PC-3 (cell line): ENCODE measurements around the gene HYCC1. TPM values are rescaled to one million over a fixed set of nuclear protein-coding genes. Genes with fewer than 3 reads are reported as not detected.
A peak's percentile ranks its signal among the peaks of the same experiment; 100 is the strongest.

Source experiments
- ATAC-seq: fragments of 200-7000 bp; cut with Tn5 transposase; 2 replicates; pipeline ENCODE4 v1.9.1; 2020; ENCODE audit warnings: mild to moderate bottlenecking, moderate library complexity
- BruUV-seq: library from RNA; stranded (reverse); fragments of 400-500 nt; replicated peaks from 2 replicates; lab custom pipeline; 2021; lab: Mats Ljungman, UMichigan
- CTCF ChIA-PET: fragments of 300-600 bp; sonication (Branson Sonifier 250); formaldehyde crosslinking; loops from one replicate; lab custom pipeline; 2022; ENCODE audit warnings: antibody characterized with exemption; lab: Charles Lee
- POLR2A ChIA-PET: fragments of 300-600 bp; sonication (Branson Sonifier 250); formaldehyde crosslinking; loops from one replicate; lab custom pipeline; 2022; ENCODE audit warnings: antibody characterized with exemption; ENCODE audit not compliant: unreplicated experiment; lab: Charles Lee
- DNase-seq: peaks from one replicate; pipeline ENCODE4 v3.0.0-alpha.2; 2015
- H2AFZ ChIP-seq: fragments of 300-600 bp; sonication (generic); 2 replicates; pipeline ENCODE4 v1.6.0; 2016; ENCODE audit warnings: antibody characterized with exemption, low read length
- H3F3A ChIP-seq: fragments of 300-600 bp; sonication (generic); one replicate; pipeline ENCODE4 v1.6.0; 2017; ENCODE audit warnings: antibody characterized with exemption, low read length, control low read depth, mild to moderate bottlenecking; ENCODE audit not compliant: unreplicated experiment
- H3K27ac ChIP-seq: fragments of 300-600 bp; sonication (generic); 2 replicates; pipeline ENCODE4 v1.5.1; 2016; ENCODE audit warnings: mild to moderate bottlenecking, low read length
- H3K27me3 ChIP-seq: fragments of 300-600 bp; sonication (generic); 2 replicates; pipeline ENCODE4 v1.6.1; 2016; ENCODE audit warnings: low read length, mixed read lengths
- H3K36me3 ChIP-seq: fragments of 300-600 bp; sonication (generic); 2 replicates; pipeline ENCODE4 v1.6.1; 2016; ENCODE audit warnings: low read depth, mixed run types, low read length, mixed read lengths
- H3K4me1 ChIP-seq: fragments of 300-600 bp; sonication (generic); 2 replicates; pipeline ENCODE4 v1.5.1; 2016; ENCODE audit warnings: low read length; ENCODE audit not compliant: insufficient read depth
- H3K4me2 ChIP-seq: fragments of 300-600 bp; sonication (generic); 2 replicates; pipeline ENCODE4 v1.6.0; 2016; ENCODE audit warnings: low read length
- H3K4me3 ChIP-seq: fragments of 300-600 bp; sonication (generic); 2 replicates; pipeline ENCODE4 v1.5.1; 2016; ENCODE audit warnings: mild to moderate bottlenecking, low read length, mixed read lengths
- H3K79me2 ChIP-seq: fragments of 300-600 bp; sonication (generic); 2 replicates; pipeline ENCODE4 v1.6.1; 2017; ENCODE audit warnings: low read length, mixed read lengths
- H3K9ac ChIP-seq: fragments of 300-600 bp; sonication (generic); 2 replicates; pipeline ENCODE4 v1.6.0; 2016; ENCODE audit warnings: mild to moderate bottlenecking, low read length
- H3K9me2 ChIP-seq: fragments of 300-600 bp; sonication (generic); replicated peaks from 2 replicates; pipeline ENCODE4 v1.6.1; 2016; ENCODE audit warnings: mixed run types, low read length, mixed read lengths
- H3K9me3 ChIP-seq: fragments of 300-600 bp; sonication (generic); 2 replicates; pipeline ENCODE4 v1.6.1; 2016; ENCODE audit warnings: low read length, mixed read lengths
- H4K20me1 ChIP-seq: fragments of 300-600 bp; sonication (generic); 2 replicates; pipeline ENCODE4 v1.6.1; 2016; ENCODE audit warnings: low read length, mixed read lengths
- CTCF ChIP-seq: fragments of 300-600 bp; sonication (generic); conservative IDR thresholded peaks from 2 replicates; pipeline ENCODE4 v1.5.1; 2017; ENCODE audit warnings: antibody characterized with exemption, low read depth, mild to moderate bottlenecking, low read length
- EZH2 ChIP-seq: fragments of 300-600 bp; sonication (generic); IDR thresholded peaks from one replicate; pipeline ENCODE4 v1.6.1; 2017; ENCODE audit warnings: antibody characterized with exemption, mild to moderate bottlenecking, low read length; ENCODE audit not compliant: unreplicated experiment
- EZH2phosphoT487 ChIP-seq: fragments of 300-600 bp; sonication (generic); IDR thresholded peaks from 2 replicates; pipeline ENCODE4 v1.6.1; 2018; ENCODE audit warnings: mild to moderate bottlenecking, antibody characterized with exemption, low read length, borderline replicate concordance
- intact Hi-C: fragments of 100-400 bp; cut with micrococcal nuclease; formaldehyde crosslinking; loops from 2 replicates; pipeline ENCODE4 v1.9.0; 2023
- total RNA-seq: library from RNA; depleted of rRNA; stranded (reverse); fragments of >200 nt; gene quantifications from 2 replicates; pipeline ENCODE4 v1.2.3, GENCODE V29; 2014

Gene HYCC1
- total RNA-seq, 1 experiment from 2014 or later: 15.5 TPM

DNA sequence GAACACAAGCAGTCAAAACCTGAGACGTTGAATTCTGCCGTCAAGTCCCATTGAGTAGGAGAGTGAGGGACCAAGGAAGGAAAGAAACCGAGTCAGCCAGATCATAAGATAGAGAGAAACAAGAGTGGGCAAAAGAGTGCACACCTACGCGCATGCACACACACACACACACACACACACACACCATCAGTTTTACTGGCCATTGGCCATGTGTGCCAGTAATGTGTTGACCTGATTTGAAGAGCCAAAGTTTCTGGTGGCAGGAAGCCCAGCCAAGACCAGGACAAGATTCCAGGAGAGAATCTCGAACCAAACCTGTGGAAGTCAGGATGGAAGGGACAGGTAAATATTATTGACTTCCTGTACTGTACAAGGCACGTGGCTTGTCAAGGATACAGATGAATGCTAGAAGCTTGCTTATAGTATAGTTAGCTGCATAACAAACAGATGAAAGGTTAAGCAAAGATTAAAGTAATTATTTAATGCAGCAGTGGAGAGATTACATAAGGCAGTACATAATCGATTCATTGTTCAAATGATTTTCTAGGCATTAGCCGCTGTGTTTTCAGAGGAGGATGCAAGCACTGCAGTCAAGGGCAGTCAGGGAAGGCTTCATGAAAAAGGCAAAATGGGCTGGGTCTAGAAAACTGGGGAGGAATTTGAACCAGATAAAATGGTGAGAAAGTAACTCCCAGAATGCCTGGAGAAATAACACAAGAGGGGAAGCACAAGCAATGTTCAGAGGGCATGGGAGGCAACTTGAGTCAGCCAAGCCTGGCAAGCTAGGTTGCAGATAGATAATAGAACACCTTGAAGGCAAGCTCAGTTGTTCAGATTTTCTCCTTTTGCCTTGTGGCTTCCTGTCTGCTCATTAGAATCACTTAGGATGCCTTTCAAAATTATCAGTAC, 2.7 kb upstream of the HYCC1 start:
- DNase-seq (no peak), ATAC-seq (no peak)
- H3K27ac ChIP-seq: no peak overlapping the region
- CTCF ChIA-PET: no interaction called here
- H3K4me2 ChIP-seq: no peak overlapping the region
- no peaks in the 10 kb centered on the region for H3K36me3 ChIP-seq
- H3K27me3 ChIP-seq: no peaks in the 10 kb centered on the region
- peaks cover 13% of the 10 kb centered on the region for H4K20me1 ChIP-seq
- H3K9me2 ChIP-seq: no peaks in the 10 kb centered on the region
- H3K9ac ChIP-seq: no peak overlapping the region
- no peak for TF ChIP-seq EZH2phosphoT487
- TF ChIP-seq CTCF: no peak
- TF ChIP-seq EZH2: no peak
- peaks cover 18% of the 10 kb centered on the region for H3K79me2 ChIP-seq
- peaks cover 34% of the 10 kb centered on the region for H3K4me1 ChIP-seq
- no peaks in the 10 kb centered on the region for H3K9me3 ChIP-seq
- no peak overlapping the region for H3K4me3 ChIP-seq
- intact Hi-C loops: no loop called here
- POLR2A ChIA-PET: interaction anchor here (0.6 kb wide), 1 partner anchor 39 kb away, joined by 3 read pairs; no protein-coding TSS in a partner anchor
- no peaks in the 10 kb centered on the region for H3F3A ChIP-seq
- H2AFZ ChIP-seq: no peak overlapping the region
- no TSS peak for BruUV-seq

GRCh38 chr7:23014681-23015080, 751 bp upstream of the HYCC1 start:
- intact Hi-C loops: loop anchor here (1.0 to 5.0 kb wide), 6 partner anchors 20 to 192 kb away; partner anchors contain the start of gene TOMM7
- DNase-seq (no peak), ATAC-seq (no peak)
- H3K4me2 ChIP-seq: peak overlapping the region; percentile 49; the same call in 1 of the 2 replicates
- H3K9me2 ChIP-seq: no peaks in the 10 kb centered on the region
- no TSS peak for BruUV-seq
- no peaks in the 10 kb centered on the region for H3F3A ChIP-seq
- H3K4me1 ChIP-seq: peaks cover 21% of the 10 kb centered on the region
- no peaks in the 10 kb centered on the region for H3K27me3 ChIP-seq
- TF ChIP-seq EZH2phosphoT487: no peak
- no peak for TF ChIP-seq CTCF
- TF ChIP-seq EZH2: no peak
- ChIA-PET CTCF (no interaction called here), POLR2A (no interaction called here)
- no peaks in the 10 kb centered on the region for H3K36me3 ChIP-seq
- peak overlapping the region; percentile 10; the same call in 1 of the 2 replicates for H3K4me3 ChIP-seq
- H4K20me1 ChIP-seq: peaks cover 23% of the 10 kb centered on the region
- H3K9me3 ChIP-seq: no peaks in the 10 kb centered on the region
- no peak overlapping the region for H3K9ac ChIP-seq
- H3K27ac ChIP-seq: no peak overlapping the region
- peak overlapping the region; percentile 80 for H2AFZ ChIP-seq
- H3K79me2 ChIP-seq: peaks cover 37% of the 10 kb centered on the region
